Choroid plexus epithelial cell (primary cell): ENCODE measurements around the gene CRTC1.

Experiments
- DNase-seq: peaks from one replicate; pipeline ENCODE4 v3.0.0-alpha.2; 2010; ENCODE audit warnings: low read depth
- H3K4me3 ChIP-seq: 2 replicates; pipeline ENCODE4 v1.5.1; 2011; ENCODE audit warnings: low read depth, mild to moderate bottlenecking, control low read depth, low read length, moderate library complexity
- CTCF ChIP-seq: conservative IDR thresholded peaks from 2 replicates; pipeline ENCODE4 v1.5.1; 2011; ENCODE audit warnings: low read depth, mild to moderate bottlenecking, control low read depth, inconsistent platforms, low read length, moderate library complexity

CRTC1 gene

GRCh38 chr19:18751571-18751970, 68.1 kb downstream of the CRTC1 start:
- H3K4me3 ChIP-seq, result no peak overlapping the region
- TF ChIP-seq CTCF, result no peak
- no peak for DNase-seq

GRCh38 chr19:18754501-18754900, 71.0 kb downstream of the CRTC1 start:
- no peak for DNase-seq
- TF ChIP-seq CTCF, result no peak
- H3K4me3 ChIP-seq, result no peak overlapping the region

- TF ChIP-seq CTCF, result no peak
- no peak for DNase-seq
- no peak overlapping the region for H3K4me3 ChIP-seq
Measured at GRCh38 chr19:18756896-18757295, 73.4 kb downstream of the CRTC1 start.

- H3K4me3 ChIP-seq, result no peak overlapping the region
- TF ChIP-seq CTCF, result no peak
- DNase-seq, result no peak
Measured at GRCh38 chr19:18759304-18759994, 76.0 kb downstream of the CRTC1 start.

GRCh38 chr19:18759995-18760426, 76.5 kb downstream of the CRTC1 start:
- no peak for TF ChIP-seq CTCF
- H3K4me3 ChIP-seq, result no peak overlapping the region
- DNase-seq, result no peak

GRCh38 chr19:18760440-18761383, 77.2 kb downstream of the CRTC1 start:
- no peak overlapping the region for H3K4me3 ChIP-seq
- no peak for DNase-seq
- no peak for TF ChIP-seq CTCF
